COR-L47 (cell line): ENCODE data around the gene SKAP1.

ENCODE experiments used
- DNase-seq: peaks from one replicate; lab custom pipeline; 2025; lab: John Stamatoyannopoulos, UW

SKAP1 gene

GRCh38 chr17:48241770-48242497 lies 188.1 kb downstream of the SKAP1 start:
- DNase-seq: no peak

- DNase-seq: no peak
These were observed 188.9 kb downstream of the SKAP1 start for GRCh38 chr17:48241131-48241591.

GRCh38 chr17:48240562-48241130 lies 189.4 kb downstream of the SKAP1 start:
- DNase-seq: no peak

- DNase-seq: no peak
These were observed 189.9 kb downstream of the SKAP1 start for GRCh38 chr17:48240122-48240521.

- no peak for DNase-seq
These were observed 190.4 kb downstream of the SKAP1 start for GRCh38 chr17:48239603-48239995.

- no peak for DNase-seq
These were observed 190.9 kb downstream of the SKAP1 start for GRCh38 chr17:48238933-48239602.

GRCh38 chr17:48237456-48237855 lies 192.6 kb downstream of the SKAP1 start:
- no peak for DNase-seq

- DNase-seq: no peak
These were observed 193.3 kb downstream of the SKAP1 start for GRCh38 chr17:48236681-48237134.

GRCh38 chr17:48234922-48235321 lies 195.1 kb downstream of the SKAP1 start:
- DNase-seq: no peak

GRCh38 chr17:48231995-48232959 lies 197.7 kb downstream of the SKAP1 start:
- no peak for DNase-seq

GRCh38 chr17:48229936-48230335 lies 200.1 kb downstream of the SKAP1 start:
- no peak for DNase-seq

GRCh38 chr17:48228720-48229119 lies 201.3 kb downstream of the SKAP1 start:
- no peak for DNase-seq

- no peak for DNase-seq
These were observed 204.1 kb downstream of the SKAP1 start for GRCh38 chr17:48225725-48226567.

GRCh38 chr17:48223945-48224344 lies 206.1 kb downstream of the SKAP1 start:
- no peak for DNase-seq

GRCh38 chr17:48219617-48220016 lies 210.4 kb downstream of the SKAP1 start:
- DNase-seq: no peak

GRCh38 chr17:48215583-48216139 lies 214.4 kb downstream of the SKAP1 start:
- peak; percentile 42 for DNase-seq

- peak; percentile 67 for DNase-seq
These were observed 216.2 kb downstream of the SKAP1 start for GRCh38 chr17:48213797-48214196.

GRCh38 chr17:48211787-48212186 lies 218.2 kb downstream of the SKAP1 start:
- no peak for DNase-seq

GRCh38 chr17:48211011-48211410 lies 219.0 kb downstream of the SKAP1 start:
- no peak for DNase-seq

- no peak for DNase-seq
These were observed 220.0 kb downstream of the SKAP1 start for GRCh38 chr17:48209973-48210372.
